Neural progenitor cell (in vitro differentiated cells): ENCODE results near the gene CHADL. TPM values are rescaled to one million over a fixed set of nuclear protein-coding genes. Genes with fewer than 3 reads are reported as not detected.

Experiments
- DNase-seq: peaks from one replicate; pipeline ENCODE4 v3.0.0-alpha.2; 2016; ENCODE audit warnings: low spot score
- H2AFZ ChIP-seq: fragments of 200-600 bp; sonication (generic); replicated peaks from 2 replicates; pipeline ENCODE4 v1.6.1; 2016; ENCODE audit warnings: antibody characterized with exemption
- H3F3A ChIP-seq: fragments of 200-600 bp; sonication (generic); 2 replicates; pipeline ENCODE4 v1.6.1; 2016; ENCODE audit warnings: antibody characterized with exemption, low read depth
- H3K27ac ChIP-seq: fragments of 200-600 bp; sonication (generic); 2 replicates; pipeline ENCODE4 v1.5.1; 2016; ENCODE audit warnings: mild to moderate bottlenecking
- H3K27me3 ChIP-seq: fragments of 200-600 bp; sonication (generic); 2 replicates; pipeline ENCODE4 v1.6.1; 2016; ENCODE audit warnings: mild to moderate bottlenecking, moderate library complexity
- H3K36me3 ChIP-seq: fragments of 200-600 bp; sonication (generic); 2 replicates; pipeline ENCODE4 v1.5.1; 2016
- H3K4me1 ChIP-seq: fragments of 200-600 bp; sonication (generic); 2 replicates; pipeline ENCODE4 v1.6.1; 2016; ENCODE audit warnings: mixed run types
- H3K4me2 ChIP-seq: fragments of 200-600 bp; sonication (generic); 2 replicates; pipeline ENCODE4 v1.6.1; 2016
- H3K4me3 ChIP-seq: fragments of 200-600 bp; sonication (generic); 2 replicates; pipeline ENCODE4 v1.5.1; 2016
- H3K79me2 ChIP-seq: fragments of 200-600 bp; sonication (generic); 2 replicates; pipeline ENCODE4 v1.6.1; 2016; ENCODE audit warnings: low read depth
- H3K9ac ChIP-seq: fragments of 200-600 bp; sonication (generic); 2 replicates; pipeline ENCODE4 v1.6.1; 2016
- H3K9me3 ChIP-seq: fragments of 200-600 bp; sonication (generic); 2 replicates; pipeline ENCODE4 v1.5.1; 2016; ENCODE audit warnings: low read depth
- H4K20me1 ChIP-seq: fragments of 200-600 bp; sonication (generic); 2 replicates; pipeline ENCODE4 v1.6.1; 2016; ENCODE audit warnings: low read depth
- H3K27ac Mint-ChIP-seq: 3 replicates; pipeline ENCODE4 v1.8.0; 2021; ENCODE audit warnings: mixed read lengths
- H3K27me3 Mint-ChIP-seq: 2 replicates; pipeline ENCODE4 v1.8.0; 2022; ENCODE audit warnings: low read depth, mild to moderate bottlenecking, inconsistent platforms, moderate library complexity, mixed read lengths; ENCODE audit not compliant: insufficient read depth
- H3K36me3 Mint-ChIP-seq: 3 replicates; pipeline ENCODE4 v1.8.0; 2021; ENCODE audit warnings: mixed read lengths
- H3K4me1 Mint-ChIP-seq: 3 replicates; pipeline ENCODE4 v1.8.0; 2021; ENCODE audit warnings: mixed read lengths
- H3K4me3 Mint-ChIP-seq: 3 replicates; pipeline ENCODE4 v1.8.0; 2021; ENCODE audit warnings: mild to moderate bottlenecking, moderate library complexity, mixed read lengths
- H3K9me3 Mint-ChIP-seq: 3 replicates; pipeline ENCODE4 v1.8.0; 2020; ENCODE audit warnings: mixed read lengths
- EZH2 ChIP-seq: fragments of 200-600 bp; sonication (generic); IDR thresholded peaks from 2 replicates; pipeline ENCODE4 v1.6.1; 2017; ENCODE audit warnings: antibody characterized with exemption, mild to moderate bottlenecking, moderate library complexity
- EZH2phosphoT487 ChIP-seq: fragments of 200-600 bp; sonication (generic); IDR thresholded peaks from 2 replicates; pipeline ENCODE4 v1.6.1; 2017; ENCODE audit warnings: antibody characterized with exemption
- total RNA-seq: library from RNA; depleted of rRNA; stranded (reverse); fragments of >200 nt; gene quantifications from 2 replicates; pipeline ENCODE4 v1.2.3, GENCODE V29; 2015; ENCODE audit warnings: low replicate concordance
- TF ChIP-seq, protein P1 (sequence below): fragments of 200-600 bp; sonication (generic); IDR thresholded peaks from 2 replicates; pipeline ENCODE4 v1.5.1; 2017; ENCODE audit warnings: antibody characterized with exemption, mild to moderate bottlenecking

CHADL gene
- total RNA-seq, 1 donor from 2014 or later, result not detected

- H3K36me3 Mint-ChIP-seq, result peaks cover 37% of the 10 kb centered on the region
- H3K9me3 Mint-ChIP-seq, result peaks cover 12% of the 10 kb centered on the region
- Histone ChIP-seq H3K36me3 (no peaks in the 10 kb centered on the region), H3K4me2 (no peak overlapping the region), H3K9me3 (no peaks in the 10 kb centered on the region), H3K27ac (no peak overlapping the region), H4K20me1 (no peaks in the 10 kb centered on the region), H3K9ac (no peak overlapping the region), H3K27me3 (no peaks in the 10 kb centered on the region), H2AFZ (no peak overlapping the region), H3K4me1 (no peaks in the 10 kb centered on the region), H3K4me3 (no peak overlapping the region), H3K79me2 (no peaks in the 10 kb centered on the region), H3F3A (peaks cover 18% of the 10 kb centered on the region)
- H3K27ac Mint-ChIP-seq, result no peak overlapping the region
- TF ChIP-seq, protein P1, sequence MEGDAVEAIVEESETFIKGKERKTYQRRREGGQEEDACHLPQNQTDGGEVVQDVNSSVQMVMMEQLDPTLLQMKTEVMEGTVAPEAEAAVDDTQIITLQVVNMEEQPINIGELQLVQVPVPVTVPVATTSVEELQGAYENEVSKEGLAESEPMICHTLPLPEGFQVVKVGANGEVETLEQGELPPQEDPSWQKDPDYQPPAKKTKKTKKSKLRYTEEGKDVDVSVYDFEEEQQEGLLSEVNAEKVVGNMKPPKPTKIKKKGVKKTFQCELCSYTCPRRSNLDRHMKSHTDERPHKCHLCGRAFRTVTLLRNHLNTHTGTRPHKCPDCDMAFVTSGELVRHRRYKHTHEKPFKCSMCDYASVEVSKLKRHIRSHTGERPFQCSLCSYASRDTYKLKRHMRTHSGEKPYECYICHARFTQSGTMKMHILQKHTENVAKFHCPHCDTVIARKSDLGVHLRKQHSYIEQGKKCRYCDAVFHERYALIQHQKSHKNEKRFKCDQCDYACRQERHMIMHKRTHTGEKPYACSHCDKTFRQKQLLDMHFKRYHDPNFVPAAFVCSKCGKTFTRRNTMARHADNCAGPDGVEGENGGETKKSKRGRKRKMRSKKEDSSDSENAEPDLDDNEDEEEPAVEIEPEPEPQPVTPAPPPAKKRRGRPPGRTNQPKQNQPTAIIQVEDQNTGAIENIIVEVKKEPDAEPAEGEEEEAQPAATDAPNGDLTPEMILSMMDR, result no peak
- H3K4me1 Mint-ChIP-seq, result peaks cover 20% of the 10 kb centered on the region
- no peak for DNase-seq
- H3K27me3 Mint-ChIP-seq, result peaks cover 3% of the 10 kb centered on the region
- no peak overlapping the region for H3K4me3 Mint-ChIP-seq
Observed at GRCh38 chr22:41215926-41216325, 24.8 kb downstream of the CHADL start.

DNA sequence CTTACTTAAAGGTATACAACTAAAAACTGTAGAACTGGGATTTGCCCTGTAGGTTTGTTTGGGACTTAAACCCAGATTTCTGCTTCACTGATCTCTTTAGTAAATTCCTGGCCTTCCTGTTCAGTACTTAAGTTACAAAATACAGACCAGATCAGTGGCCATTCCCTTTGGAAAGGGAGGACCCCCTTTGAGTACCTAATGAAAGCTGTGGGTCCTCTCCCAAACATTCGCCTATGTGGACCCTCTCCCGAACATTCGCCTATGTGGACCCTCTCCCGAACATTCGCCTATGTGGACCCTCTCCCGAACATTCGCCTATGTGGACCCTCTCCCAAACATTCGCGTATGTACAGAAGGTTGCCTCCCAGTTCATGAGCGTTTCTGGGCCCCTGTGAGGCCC is 25.3 kb downstream of the CHADL start:
- Mint-ChIP-seq H3K36me3 (peaks cover 40% of the 10 kb centered on the region), H3K27me3 (peaks cover 3% of the 10 kb centered on the region), H3K9me3 (peaks cover 12% of the 10 kb centered on the region), H3K4me1 (peaks cover 20% of the 10 kb centered on the region), H3K27ac (no peak overlapping the region), H3K4me3 (no peak overlapping the region)
- TF ChIP-seq, protein P1, result no peak
- no peak for TF ChIP-seq EZH2
- TF ChIP-seq EZH2phosphoT487, result no peak
- Histone ChIP-seq H4K20me1 (no peaks in the 10 kb centered on the region), H3K36me3 (no peaks in the 10 kb centered on the region), H3K27me3 (no peaks in the 10 kb centered on the region), H3K9ac (no peak overlapping the region), H3K79me2 (no peaks in the 10 kb centered on the region), H3K9me3 (no peaks in the 10 kb centered on the region), H2AFZ (no peak overlapping the region), H3K4me2 (no peak overlapping the region), H3F3A (peaks cover 18% of the 10 kb centered on the region), H3K4me1 (no peaks in the 10 kb centered on the region), H3K27ac (no peak overlapping the region), H3K4me3 (no peak overlapping the region)
- DNase-seq, result no peak

DNA sequence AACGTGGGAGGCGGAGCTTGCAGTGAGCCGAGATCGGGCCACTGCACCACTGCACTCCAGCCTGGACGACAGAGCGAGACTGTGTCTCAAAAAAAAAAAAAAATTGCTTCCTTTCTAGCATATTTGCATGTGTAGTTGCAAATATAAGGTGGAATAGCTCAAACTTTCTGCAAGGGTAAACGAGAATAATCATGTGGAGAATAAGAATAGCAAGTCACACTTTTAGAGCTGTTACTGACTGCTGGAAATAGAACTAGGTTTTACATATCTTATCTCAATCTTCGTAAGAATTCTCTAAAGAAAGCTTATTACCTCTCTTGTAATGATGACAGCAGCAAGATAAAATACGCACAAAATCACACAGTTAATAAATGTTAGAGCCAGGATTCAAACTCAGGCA is 34.0 kb downstream of the CHADL start:
- peaks cover 15% of the 10 kb centered on the region for H3K4me1 Mint-ChIP-seq
- TF ChIP-seq EZH2 (no peak), EZH2phosphoT487 (no peak)
- TF ChIP-seq, protein P1, result no peak
- H3K27me3 ChIP-seq, result peaks cover 20% of the 10 kb centered on the region
- no peaks in the 10 kb centered on the region for H3K9me3 Mint-ChIP-seq
- no peak overlapping the region for H3K9ac ChIP-seq
- peak overlapping the region; percentile 79 for H3K4me3 Mint-ChIP-seq
- peaks cover 28% of the 10 kb centered on the region for H3K79me2 ChIP-seq
- DNase-seq, result no peak
- no peak overlapping the region for H3K27ac ChIP-seq
- peaks cover 8% of the 10 kb centered on the region for H3K36me3 Mint-ChIP-seq
- no peak overlapping the region for H3K4me2 ChIP-seq
- peaks cover 12% of the 10 kb centered on the region for H3K27me3 Mint-ChIP-seq
- H3K27ac Mint-ChIP-seq, result no peak overlapping the region
- H4K20me1 ChIP-seq, result no peaks in the 10 kb centered on the region
- no peaks in the 10 kb centered on the region for H3K9me3 ChIP-seq
- no peaks in the 10 kb centered on the region for H3K36me3 ChIP-seq
- peaks cover 6% of the 10 kb centered on the region for H3F3A ChIP-seq
- H3K4me3 ChIP-seq, result no peak overlapping the region
- peaks cover 4% of the 10 kb centered on the region for H3K4me1 ChIP-seq
- no peak overlapping the region for H2AFZ ChIP-seq
